ENCODE results near the gene INSRR. TPM values are rescaled to one million over a fixed set of nuclear protein-coding genes. Genes with fewer than 3 reads are reported as not detected.

The INSRR gene
- total and polyA plus RNA-seq, 10 donors: under 0.01 to 0.09 (median 0.09) TPM; not detected in 6

- peak; percentile 69 for DNase-seq
- Histone ChIP-seq H3K4me3 (no peak overlapping the region), H3K27ac (no peak overlapping the region), H3K4me1 (peaks cover 0 to 3% (median 0%) of the 10 kb centered on the region in 6 donors), H3K9me3 (no peaks in the 10 kb centered on the region), H3K36me3 (no peaks in the 10 kb centered on the region), H3K27me3 (replicated peaks in 1 of 7) (peaks cover 0 to 70% (median 4%) of the 10 kb centered on the region in 7 donors)
- TF ChIP-seq POLR2A (IDR thresholded peaks at IDR 0.05) (no peak), CTCF (IDR thresholded peaks at IDR 0.05 in 8 of 11, conservative IDR thresholded peaks at IDR 0.05 in 3 of 11) (no peak), POLR2AphosphoS5 (IDR thresholded peaks at IDR 0.05) (no peak)
- 50 to 74% (median 56%) methylated on average over 5 of the region's 5 CpGs for WGBS, 5 donors
- intact Hi-C loops (cut with DNase I; ENCODE audit: low total_unique reads): no loop called here
Observed at GRCh38 chr1:156836041-156836654, 22.8 kb downstream of the INSRR start.

- Histone ChIP-seq H3K36me3 (no peaks in the 10 kb centered on the region), H3K27ac (no peak overlapping the region), H3K4me3 (no peak overlapping the region), H3K9me3 (no peaks in the 10 kb centered on the region), H3K4me1 (peaks cover 0 to 3% (median 0%) of the 10 kb centered on the region in 6 donors), H3K27me3 (replicated peaks in 1 of 7) (peaks cover 0 to 53% (median 4%) of the 10 kb centered on the region in 7 donors)
- WGBS, 5 donors: 66 to 85% (median 78%) methylated on average over 3 of the region's 3 CpGs
- intact Hi-C loops (cut with DNase I; ENCODE audit: low total_unique reads): no loop called here
- DNase-seq: peak; percentile 8
- TF ChIP-seq CTCF (IDR thresholded peaks at IDR 0.05 in 8 of 11, conservative IDR thresholded peaks at IDR 0.05 in 3 of 11) (no peak), POLR2AphosphoS5 (IDR thresholded peaks at IDR 0.05) (no peak), POLR2A (IDR thresholded peaks at IDR 0.05) (no peak)
Observed at GRCh38 chr1:156834322-156834721, 24.6 kb downstream of the INSRR start.

- Histone ChIP-seq H3K4me3 (no peak overlapping the region), H3K27me3 (replicated peaks in 1 of 7) (peaks cover 0 to 47% (median 0%) of the 10 kb centered on the region in 7 donors), H3K36me3 (no peaks in the 10 kb centered on the region), H3K27ac (no peak overlapping the region), H3K9me3 (no peaks in the 10 kb centered on the region), H3K4me1 (no peaks in the 10 kb centered on the region)
- WGBS, 5 donors: 40 to 67% (median 52%) methylated on average over 2 of the region's 2 CpGs
- intact Hi-C loops (cut with DNase I; ENCODE audit: low total_unique reads): no loop called here
- TF ChIP-seq POLR2A (IDR thresholded peaks at IDR 0.05): no peak
- TF ChIP-seq CTCF (IDR thresholded peaks at IDR 0.05 in 8 of 11, conservative IDR thresholded peaks at IDR 0.05 in 3 of 11): no peak
- TF ChIP-seq POLR2AphosphoS5 (IDR thresholded peaks at IDR 0.05): no peak
- peak; percentile 21 for DNase-seq
Observed at GRCh38 chr1:156833603-156834002, 25.3 kb downstream of the INSRR start.

GRCh38 chr1:156832434-156832833 lies 26.5 kb downstream of the INSRR start:
- H3K4me3 ChIP-seq: no peak overlapping the region
- no peaks in the 10 kb centered on the region for H3K9me3 ChIP-seq
- TF ChIP-seq POLR2A (IDR thresholded peaks at IDR 0.05): no peak
- H3K27ac ChIP-seq: no peak overlapping the region
- DNase-seq: no peak
- WGBS, 5 donors: 70 to 80% (median 74%) methylated on average over 5 of the region's 5 CpGs
- H3K4me1 ChIP-seq: no peaks in the 10 kb centered on the region
- peaks cover 0 to 36% (median 0%) of the 10 kb centered on the region in 7 donors for H3K27me3 ChIP-seq (replicated peaks in 1 of 7)
- no peaks in the 10 kb centered on the region for H3K36me3 ChIP-seq
- intact Hi-C loops (cut with DNase I; ENCODE audit: low total_unique reads): no loop called here
